Suprapubic skin (tissue), 4 donors: ENCODE results near the gene ANKMY1. TPM values are rescaled to one million over a fixed set of nuclear protein-coding genes. Genes with fewer than 3 reads are reported as not detected.

ENCODE experiments used
- DNase-seq, 2 donors: peaks; one replicate each; pipeline ENCODE4 v3.0.0-alpha.2; 2019; ENCODE audit warnings: low spot score in 2 of 2
- H3K27ac ChIP-seq: fragments of 200-600 bp; sonication (generic); one replicate; pipeline ENCODE4 v1.5.1; 2019
- H3K27me3 ChIP-seq: fragments of 200-600 bp; sonication (generic); one replicate; pipeline ENCODE4 v1.5.1; 2019
- H3K36me3 ChIP-seq: fragments of 200-600 bp; sonication (generic); one replicate; pipeline ENCODE4 v1.5.1; 2019
- H3K4me1 ChIP-seq: fragments of 200-600 bp; sonication (generic); one replicate; pipeline ENCODE4 v1.5.1; 2019
- H3K4me3 ChIP-seq: fragments of 200-600 bp; sonication (generic); one replicate; pipeline ENCODE4 v1.5.1; 2019; ENCODE audit warnings: mild to moderate bottlenecking
- H3K9me3 ChIP-seq: fragments of 200-600 bp; sonication (generic); one replicate; pipeline ENCODE4 v1.5.1; 2019
- CTCF ChIP-seq, 2 donors: fragments of 200-600 bp in 1 of 2; fragments of 450-650 bp in 1 of 2; sonication (generic) in 1 of 2; IDR thresholded peaks; one replicate each; pipeline ENCODE4 v1.5.1; 2016 to 2019; ENCODE audit warnings: antibody characterized with exemption in 2 of 2, mild to moderate bottlenecking in 1 of 2, moderate library complexity in 1 of 2
- EP300 ChIP-seq: sonication (generic); formaldehyde crosslinking; IDR thresholded peaks from one replicate; pipeline ENCODE4 v1.6.1; 2017; ENCODE audit warnings: antibody characterized with exemption
- POLR2A ChIP-seq, 2 donors: fragments of 450-650 bp; IDR thresholded peaks; one replicate each; pipeline ENCODE4 v1.6.1; 2017; ENCODE audit warnings: antibody characterized with exemption in 2 of 2, mild to moderate bottlenecking in 2 of 2, moderate library complexity in 2 of 2
- POLR2AphosphoS5 ChIP-seq, 3 donors: sonication (generic); formaldehyde crosslinking; IDR thresholded peaks; one replicate each; pipeline ENCODE4 v1.6.1; 2017; ENCODE audit warnings: antibody characterized with exemption in 3 of 3
- WGBS: methylation state at CpG from one replicate; pipeline ENCODE4 v1.1.5; 2018; 5-methylcytosine and 5-hydroxymethylcytosine counted together
- total RNA-seq, 4 donors: library from RNA; depleted of rRNA; stranded (reverse); fragments of >200 nt; gene quantifications; one replicate each; pipeline ENCODE4 v1.1.0, GENCODE V29; 2016

Gene ANKMY1
- total RNA-seq, 4 donors from 2014 or later, result 12.2 to 52.1 (median 23.0) TPM

DNA sequence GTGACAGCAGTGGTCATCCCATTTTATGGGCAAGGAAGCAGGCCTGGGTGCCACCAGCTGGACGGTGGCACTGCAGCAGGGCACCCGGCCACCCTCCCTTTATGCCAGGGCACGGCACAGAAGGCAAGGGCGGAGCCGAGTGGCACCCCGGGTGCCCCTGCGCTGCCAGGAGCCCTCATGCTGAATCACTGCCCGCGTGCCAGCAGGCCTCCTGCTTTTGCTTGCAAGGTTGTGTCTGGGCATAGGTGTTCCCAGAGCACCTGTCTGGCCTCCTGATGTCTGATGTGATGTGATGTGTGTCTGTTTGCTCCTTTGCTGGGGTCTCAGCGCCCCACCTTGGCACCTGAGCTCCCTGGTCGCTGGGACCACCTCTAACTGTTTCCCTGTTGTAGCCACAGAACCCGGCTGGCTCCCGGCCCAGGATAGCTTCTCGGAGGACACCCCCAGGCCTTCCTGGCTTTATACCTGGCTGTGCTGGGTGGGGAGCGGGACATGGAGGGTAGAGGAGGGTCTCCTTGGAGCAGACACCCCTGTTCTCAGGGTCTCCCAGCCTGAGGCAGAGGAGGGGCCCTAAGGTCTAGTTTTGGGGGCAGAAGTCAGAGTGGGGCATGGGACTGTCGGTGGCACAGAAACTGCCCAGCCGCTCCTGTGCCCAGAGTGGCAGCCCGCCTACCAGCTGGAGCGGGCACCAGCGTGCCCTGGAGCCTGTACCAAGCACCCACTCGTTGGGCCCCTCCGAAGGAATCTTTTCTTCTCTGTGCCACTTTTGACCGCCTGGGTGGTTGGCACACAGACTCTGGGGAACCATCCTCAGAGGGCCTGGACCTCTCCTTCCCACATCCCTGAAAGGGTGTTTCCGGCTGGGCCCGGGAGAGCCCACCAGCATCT lies 118.7 kb downstream of the ANKMY1 start:
- peaks cover 89% of the 10 kb centered on the region for H3K4me1 ChIP-seq
- peaks cover 15% of the 10 kb centered on the region for H3K27me3 ChIP-seq
- H3K27ac ChIP-seq, result peak overlapping the region; percentile 59
- peak overlapping the region; percentile 93 for H3K4me3 ChIP-seq
- peak in 1 of 2 donors; percentile 64 for DNase-seq
- 49% methylated on average over 9 of the region's 25 CpGs for WGBS
- H3K9me3 ChIP-seq, result no peaks in the 10 kb centered on the region
- no peak for TF ChIP-seq EP300
- H3K36me3 ChIP-seq, result no peaks in the 10 kb centered on the region

GRCh38 chr2:240437861-240438809 lies 119.7 kb downstream of the ANKMY1 start:
- Histone ChIP-seq H3K27me3 (peaks cover 15% of the 10 kb centered on the region), H3K36me3 (no peaks in the 10 kb centered on the region), H3K27ac (peak overlapping the region; percentile 59), H3K4me3 (peak overlapping the region; percentile 93), H3K9me3 (no peaks in the 10 kb centered on the region), H3K4me1 (peaks cover 89% of the 10 kb centered on the region)
- DNase-seq, result peak in 1 of 2 donors; percentile 74
- TF ChIP-seq CTCF (IDR thresholded peaks at IDR 0.05) (peak; percentile 77 to 92), EP300 (no peak)
- 15% methylated on average over 10 of the region's 24 CpGs for WGBS

DNA sequence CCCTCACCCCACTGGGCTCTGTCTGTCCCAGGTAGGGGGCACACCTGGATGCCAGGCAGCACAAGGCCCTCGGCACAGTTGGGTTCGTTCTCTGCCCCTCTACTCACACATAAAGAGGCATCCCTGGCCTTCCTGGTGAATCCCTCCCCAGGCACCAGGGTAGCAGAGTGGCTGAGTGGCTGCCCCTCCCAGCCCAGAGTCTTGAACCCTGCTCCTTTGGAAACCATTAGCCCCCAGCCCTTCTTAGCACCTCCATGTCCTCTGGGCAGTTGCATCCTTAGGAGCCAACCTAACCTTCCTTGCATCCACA lies 120.3 kb downstream of the ANKMY1 start:
- no peaks in the 10 kb centered on the region for H3K9me3 ChIP-seq
- no peaks in the 10 kb centered on the region for H3K36me3 ChIP-seq
- H3K4me1 ChIP-seq, result peaks cover 90% of the 10 kb centered on the region
- 67% methylated on average over 2 of the region's 2 CpGs for WGBS
- no peak for DNase-seq
- H3K4me3 ChIP-seq, result peak overlapping the region; percentile 93
- H3K27me3 ChIP-seq, result peaks cover 15% of the 10 kb centered on the region
- no peak for TF ChIP-seq POLR2A (IDR thresholded peaks at IDR 0.05)
- TF ChIP-seq CTCF (IDR thresholded peaks at IDR 0.05), result no peak
- TF ChIP-seq EP300, result no peak
- no peak for TF ChIP-seq POLR2AphosphoS5 (IDR thresholded peaks at IDR 0.05)
- H3K27ac ChIP-seq, result peak overlapping the region; percentile 95

GRCh38 chr2:240436683-240437550 lies 120.9 kb downstream of the ANKMY1 start:
- H3K9me3 ChIP-seq, result no peaks in the 10 kb centered on the region
- H3K4me3 ChIP-seq, result peak overlapping the region; percentile 93
- no peak for TF ChIP-seq POLR2AphosphoS5 (IDR thresholded peaks at IDR 0.05)
- TF ChIP-seq CTCF (IDR thresholded peaks at IDR 0.05), result no peak
- TF ChIP-seq EP300, result no peak
- no peak for TF ChIP-seq POLR2A (IDR thresholded peaks at IDR 0.05)
- WGBS, result no CpG with 5 or more reads among the region's 45 CpGs
- peaks cover 87% of the 10 kb centered on the region for H3K4me1 ChIP-seq
- H3K27ac ChIP-seq, result peak overlapping the region; percentile 95
- H3K36me3 ChIP-seq, result no peaks in the 10 kb centered on the region
- H3K27me3 ChIP-seq, result peaks cover 15% of the 10 kb centered on the region
- peak in 1 of 2 donors; percentile 66 for DNase-seq

GRCh38 chr2:240435948-240436682 lies 121.7 kb downstream of the ANKMY1 start:
- H3K4me1 ChIP-seq, result peaks cover 79% of the 10 kb centered on the region

More at GRCh38 chr2:240435948-240436682, 121.7 kb downstream of the ANKMY1 start:
- H3K36me3 ChIP-seq, result no peaks in the 10 kb centered on the region
- no peaks in the 10 kb centered on the region for H3K9me3 ChIP-seq
- no CpG with 5 or more reads among the region's 88 CpGs for WGBS
- peak overlapping the region; percentile 93 for H3K4me3 ChIP-seq
- DNase-seq, result peak in 1 of 2 donors; percentile 60
- peak overlapping the region; percentile 95 for H3K27ac ChIP-seq
- TF ChIP-seq CTCF (IDR thresholded peaks at IDR 0.05) (no peak), POLR2A (IDR thresholded peaks at IDR 0.05) (no peak), POLR2AphosphoS5 (IDR thresholded peaks at IDR 0.05) (no peak), EP300 (no peak)
- H3K27me3 ChIP-seq, result peaks cover 15% of the 10 kb centered on the region
